Ovary (tissue), 10 donors: Measurements from ENCODE around the gene DBNDD2. TPM values are rescaled to one million over a fixed set of nuclear protein-coding genes. Genes with fewer than 3 reads are reported as not detected.

Experiments used
- DNase-seq, 5 donors: peaks; one replicate each; pipeline ENCODE4 v3.0.0-alpha.2; 2019 to 2020
- H3K27ac ChIP-seq, 2 donors: fragments of 200-600 bp; one replicate each; pipeline versions ENCODE4 v1.5.1 to v1.8.0; 2019 to 2022
- H3K27me3 ChIP-seq: fragments of 200-600 bp; one replicate; pipeline ENCODE4 v1.8.0; 2022
- H3K36me3 ChIP-seq: fragments of 200-600 bp; sonication (generic); one replicate; pipeline ENCODE4 v1.5.1; 2019
- H3K4me1 ChIP-seq: one replicate; pipeline ENCODE4 v1.8.1; 2013; ENCODE audit warnings: mild to moderate bottlenecking, moderate library complexity; ENCODE audit not compliant: insufficient read depth
- H3K4me3 ChIP-seq: fragments of 200-600 bp; sonication (generic); one replicate; pipeline ENCODE4 v1.5.1; 2017
- H3K9me3 ChIP-seq, 2 donors: fragments of 200-600 bp in 1 of 2; sonication (generic) in 1 of 2; one replicate each; pipeline versions ENCODE4 v1.5.1 to v1.8.1; 2013 to 2019; ENCODE audit warnings: mild to moderate bottlenecking in 1 of 2, moderate library complexity in 1 of 2
- EP300 ChIP-seq: sonication (generic); formaldehyde crosslinking; IDR thresholded peaks from one replicate; pipeline ENCODE4 v1.6.1; 2017; ENCODE audit warnings: antibody characterized with exemption
- POLR2A ChIP-seq: fragments of 450-650 bp; IDR thresholded peaks from one replicate; pipeline ENCODE4 v1.6.1; 2017; ENCODE audit warnings: antibody characterized with exemption, mild to moderate bottlenecking, moderate library complexity
- WGBS, 3 donors: extraction: QIAGEN DNeasy Blood & Tissue Kit in 1 of 3; methylation state at CpG; one replicate each; pipeline versions ENCODE4 v1.1.5 to v1.1.7; 2013 to 2017; 5-methylcytosine and 5-hydroxymethylcytosine counted together
- intact Hi-C, 4 donors: fragments of 100-400 bp; cut with DNase I; formaldehyde crosslinking; loops; one replicate each; pipeline versions ENCODE4 v1.11.0 to v1.15.1; 2022 to 2023
- long read RNA-seq, 3 donors: library from polyadenylated mRNA in 2 of 3; unstranded in 2 of 3; transcript quantifications; one replicate each; pipeline ENCODE4 v2.0.0 and lab custom pipeline, GENCODE V29; 2021 to 2026
- polyA plus RNA-seq, 2 donors: library from polyadenylated mRNA; stranded (reverse); fragments of 200-250 nt in 1 of 2; fragments of 350-450 nt in 1 of 2; fragmentation: Illumina TruSeq in 1 of 2; extraction: RNeasy Lipid Tissue Mini Kit (QIAGEN cat#74804) in 1 of 2; gene quantifications; one replicate each; pipeline ENCODE4 v1.2.3, GENCODE V29; 2013 to 2014
- total RNA-seq, 7 donors: library from RNA; depleted of rRNA in 2 of 7; stranded (reverse); fragments of >200 nt in 2 of 7; fragmentation: NEBNext Ultra II Directional in 3 of 7; extraction: Animal tissue kit (Norgen Biotek cat#: 25700) in 3 of 7; gene quantifications; one replicate each; pipeline versions ENCODE4 v1.1.0 to v1.2.4, GENCODE V29; 2016 to 2023
- TF ChIP-seq, protein P1 (sequence below), 3 donors: fragments of 450-650 bp in 2 of 3; fragments of 200-600 bp in 1 of 3; IDR thresholded peaks; one replicate each; pipeline versions ENCODE4 v1.5.1 to v1.8.0; 2016 to 2022; ENCODE audit warnings: antibody characterized with exemption in 3 of 3, mild to moderate bottlenecking in 1 of 3
- donor health status: DM: no; HTN: no; CAD: no; lungs with moderate emphysema.
- donor health status: DM: no; HTN: no; CAD: no.
- donor health status: Bipolar disorder and iron deficiency.
- donor health status: DM: yes; HTN: yes; CAD: no.
- donor health status: DM: no; HTN: no; CAD: no.
- donor health status: DM: yes; HTN: yes; CAD: no.

Gene DBNDD2, protein sequence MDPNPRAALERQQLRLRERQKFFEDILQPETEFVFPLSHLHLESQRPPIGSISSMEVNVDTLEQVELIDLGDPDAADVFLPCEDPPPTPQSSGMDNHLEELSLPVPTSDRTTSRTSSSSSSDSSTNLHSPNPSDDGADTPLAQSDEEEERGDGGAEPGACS
- 10 to 100 TPM; 18.4 to 51.3 (median 31.6) TPM for total RNA-seq
- polyA plus RNA-seq, result 10 to 100 TPM; 36.1 to 63.2 TPM
- long read RNA-seq, donor 1, transcript DBNDD2-202 (4 exons, 1,078 nt), result major isoform, 26 of 48 reads
- long read RNA-seq, donor 1, transcript DBNDD2-208 (4 exons, 1,118 nt), result minor isoform, 7 of 48 reads
- long read RNA-seq, donor 1, transcript DBNDD2-204 (4 exons, 1,537 nt), result minor isoform, 6 of 48 reads
- long read RNA-seq, donor 1, partial matches to known transcripts, result 1 of 48 reads
- long read RNA-seq, donor 1, other reads (novel, unspliced or antisense), result 2 of 48 reads
- long read RNA-seq, donor 2, partial matches to known transcripts, result 0 of 3 reads
- long read RNA-seq, donor 2, other reads (novel, unspliced or antisense), result 0 of 3 reads
- long read RNA-seq, donor 3, transcript DBNDD2-202 (4 exons, 1,078 nt), result major isoform, 16 of 24 reads
- long read RNA-seq, donor 3, partial matches to known transcripts, result 0 of 24 reads
- long read RNA-seq, donor 3, other reads (novel, unspliced or antisense), result 3 of 24 reads

DNA sequence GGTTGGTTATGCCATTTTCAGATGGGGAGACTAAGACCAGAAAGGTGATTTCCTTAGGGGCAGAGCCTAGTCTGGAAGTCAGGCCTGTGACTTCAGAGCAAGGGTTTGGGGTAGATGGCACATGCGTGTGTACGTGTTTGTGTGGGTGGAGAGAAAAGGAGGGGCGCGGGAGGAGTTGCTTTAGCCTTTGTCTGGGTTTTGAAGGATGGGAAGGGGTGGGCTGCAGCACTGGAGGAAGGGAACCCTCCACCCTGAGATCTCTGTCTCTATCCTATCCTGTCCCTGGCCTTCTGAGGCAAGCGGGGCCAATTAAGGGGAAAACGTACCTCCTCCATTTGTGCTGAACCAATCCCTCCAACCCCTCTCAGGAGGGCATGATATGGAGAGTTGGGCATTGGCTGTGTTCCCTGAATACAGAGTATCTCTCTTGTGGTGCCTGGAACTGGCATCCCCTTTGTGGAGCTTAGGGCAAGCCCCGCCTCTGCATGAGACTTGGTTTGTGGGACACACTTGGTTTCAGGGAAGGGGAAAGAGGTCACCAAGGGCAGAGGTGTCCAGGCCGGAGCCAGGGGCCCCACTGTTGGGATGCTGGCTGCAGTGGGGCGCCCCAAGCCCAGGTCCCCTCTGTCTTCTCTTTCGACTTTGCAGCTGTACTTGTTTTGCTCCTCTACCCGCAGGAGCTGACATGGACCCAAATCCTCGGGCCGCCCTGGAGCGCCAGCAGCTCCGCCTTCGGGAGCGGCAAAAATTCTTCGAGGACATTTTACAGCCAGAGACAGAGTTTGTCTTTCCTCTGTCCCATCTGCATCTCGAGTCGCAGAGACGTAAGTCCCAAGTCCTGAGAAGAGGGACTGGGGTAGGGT is at the start of gene DBNDD2:
Gene DBNDD2 (plus strand): TSS at position 507 of the 863 bp plus-strand sequence. CDS start 179 bp downstream, at position 686.
- Histone ChIP-seq H3K27me3 (no peaks in the 10 kb centered on the region), H3K9me3 (no peaks in the 10 kb centered on the region), H3K4me3 (peak within 1 kb of the TSS; percentile 51), H3K4me1 (peaks cover 3% of the 10 kb centered on the region), H3K36me3 (no peaks in the 10 kb centered on the region), H3K27ac (peak within 1 kb of the TSS; percentile 58 to 63)
- 86 to 92% (median 89%) methylated on average over 21 of the region's 21 CpGs for WGBS, 3 donors
- intact Hi-C loops, result loop anchor here in 1 of 4 donors (2.0 to 5.0 kb wide), 2 partner anchors 45 to 544 kb away; partner anchors contain the start of gene SYS1
- TF ChIP-seq, protein P1, sequence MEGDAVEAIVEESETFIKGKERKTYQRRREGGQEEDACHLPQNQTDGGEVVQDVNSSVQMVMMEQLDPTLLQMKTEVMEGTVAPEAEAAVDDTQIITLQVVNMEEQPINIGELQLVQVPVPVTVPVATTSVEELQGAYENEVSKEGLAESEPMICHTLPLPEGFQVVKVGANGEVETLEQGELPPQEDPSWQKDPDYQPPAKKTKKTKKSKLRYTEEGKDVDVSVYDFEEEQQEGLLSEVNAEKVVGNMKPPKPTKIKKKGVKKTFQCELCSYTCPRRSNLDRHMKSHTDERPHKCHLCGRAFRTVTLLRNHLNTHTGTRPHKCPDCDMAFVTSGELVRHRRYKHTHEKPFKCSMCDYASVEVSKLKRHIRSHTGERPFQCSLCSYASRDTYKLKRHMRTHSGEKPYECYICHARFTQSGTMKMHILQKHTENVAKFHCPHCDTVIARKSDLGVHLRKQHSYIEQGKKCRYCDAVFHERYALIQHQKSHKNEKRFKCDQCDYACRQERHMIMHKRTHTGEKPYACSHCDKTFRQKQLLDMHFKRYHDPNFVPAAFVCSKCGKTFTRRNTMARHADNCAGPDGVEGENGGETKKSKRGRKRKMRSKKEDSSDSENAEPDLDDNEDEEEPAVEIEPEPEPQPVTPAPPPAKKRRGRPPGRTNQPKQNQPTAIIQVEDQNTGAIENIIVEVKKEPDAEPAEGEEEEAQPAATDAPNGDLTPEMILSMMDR (IDR thresholded peaks at IDR 0.05), result no peak
- TF ChIP-seq EP300 (no peak), POLR2A (no peak)
- no peak for DNase-seq

DNA sequence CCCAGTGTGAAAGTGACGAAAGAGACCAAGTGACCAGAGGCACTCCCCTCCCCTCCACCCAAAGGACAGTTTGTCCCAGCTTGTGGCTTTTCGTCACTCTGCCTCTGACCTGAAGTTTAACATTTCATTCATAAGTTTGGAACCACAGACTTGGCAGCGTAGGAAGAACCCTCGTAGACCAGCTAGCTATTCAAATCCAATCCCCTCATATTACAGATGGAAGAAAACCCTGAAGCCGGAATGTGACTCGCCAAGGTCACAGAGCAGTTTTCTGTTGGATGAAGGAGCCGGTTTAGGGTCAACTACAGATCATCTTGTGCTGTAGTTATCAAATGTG is 49.1 kb upstream of the DBNDD2 start:
- no peaks in the 10 kb centered on the region for H3K36me3 ChIP-seq
- intact Hi-C loops, result no loop called here
- no peak overlapping the region for H3K4me3 ChIP-seq
- no peaks in the 10 kb centered on the region for H3K9me3 ChIP-seq
- H3K4me1 ChIP-seq, result peaks cover 4% of the 10 kb centered on the region
- TF ChIP-seq POLR2A (no peak), EP300 (peak; percentile 85)
- TF ChIP-seq, protein P1 (IDR thresholded peaks at IDR 0.05), result no peak
- peak overlapping the region; percentile 28 to 49 for H3K27ac ChIP-seq
- DNase-seq, result peak in 1 of 5 donors; percentile 50
- no peaks in the 10 kb centered on the region for H3K27me3 ChIP-seq
- 37 to 52% (median 44%) methylated on average over 7 of the region's 7 CpGs for WGBS, 3 donors

DNA sequence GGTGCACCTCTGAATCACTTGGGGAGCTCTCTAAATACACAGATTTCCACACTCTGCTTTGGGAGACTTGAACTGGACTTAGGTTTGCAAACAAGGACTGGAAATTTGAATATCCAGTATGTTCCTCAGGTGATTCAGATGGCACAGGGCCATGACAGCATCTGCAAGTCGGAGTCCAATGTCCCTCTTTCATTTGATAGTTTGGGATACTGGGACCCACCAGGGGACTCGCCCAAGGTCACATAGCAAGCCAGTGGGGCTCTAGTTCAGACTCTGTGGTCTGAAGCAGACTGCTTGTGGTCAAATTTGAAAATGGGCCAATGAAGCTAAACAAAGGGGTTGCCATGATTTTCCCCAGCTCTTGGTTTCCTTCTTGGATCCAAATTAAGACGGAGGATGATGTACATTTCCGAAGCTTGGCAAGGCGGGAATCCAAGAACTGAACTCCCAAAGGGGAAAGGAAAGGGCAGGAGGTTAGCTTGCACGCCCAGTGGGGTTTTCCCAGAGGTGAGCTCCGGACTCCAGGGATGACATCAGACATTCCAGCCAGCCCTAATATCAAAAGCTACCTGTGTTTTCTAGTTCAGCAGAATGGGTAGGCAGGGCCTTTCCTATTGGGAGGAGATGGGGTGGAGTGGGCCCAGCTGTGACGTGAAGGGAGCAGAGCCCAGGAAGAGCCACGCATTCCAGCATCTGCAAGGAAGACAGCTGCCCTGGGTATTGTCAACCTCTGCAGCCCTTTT is 48.5 kb upstream of the DBNDD2 start:
- no peak for TF ChIP-seq POLR2A
- TF ChIP-seq, protein P1 (IDR thresholded peaks at IDR 0.05), result no peak
- Histone ChIP-seq H3K36me3 (no peaks in the 10 kb centered on the region), H3K4me3 (no peak overlapping the region), H3K27me3 (no peaks in the 10 kb centered on the region), H3K27ac (peak overlapping the region in 1 of 2 donors; percentile 7), H3K9me3 (no peaks in the 10 kb centered on the region), H3K4me1 (peaks cover 6% of the 10 kb centered on the region)
- intact Hi-C loops, result no loop called here
- WGBS, 3 donors, result 48 to 58% (median 58%) methylated on average over 9 of the region's 9 CpGs
- peak in 1 of 5 donors; percentile 59 for DNase-seq
